ENCODE results near the gene PEMT. TPM values are rescaled to one million over a fixed set of nuclear protein-coding genes. Genes with fewer than 3 reads are reported as not detected.

Gene PEMT
- total RNA-seq, 1 experiment from 2014 or later = 27.0 TPM

- Histone ChIP-seq H3K27ac (ENCODE audit: low read length) (no peak overlapping the region), H3K4me3 (ENCODE audit: low read depth in 2 of 2, low read length in 2 of 2) (peak overlapping the region; percentile 15 to 39), H3K4me1 (ENCODE audit: control insufficient read depth, insufficient read depth, low read length) (no peaks in the 10 kb centered on the region), H3K36me3 (ENCODE audit: control insufficient read depth, insufficient read depth, low read length) (no peaks in the 10 kb centered on the region), H3K9me3 (ENCODE audit: control insufficient read depth, insufficient read depth, low read depth, low read length) (no peaks in the 10 kb centered on the region), H3K27me3 (ENCODE audit: control insufficient read depth, insufficient read depth, low read length) (no peaks in the 10 kb centered on the region)
- in situ Hi-C loops (cut with HindIII; ENCODE audit: low pct_unique_long_range_greater_than_20kb, low sequenced_read_pairs) = no loop called here
- intact Hi-C loops (cut with micrococcal nuclease; ENCODE audit: unreplicated experiment) = no loop called here
- no TSS peak for BruUV-seq (replicated peaks)
- CTCF ChIA-PET = interaction anchor here (0.7 kb wide), 2 partner anchors 254 to 369 kb away, joined by 4 to 5 read pairs; no protein-coding TSS in a partner anchor
- ATAC-seq = no peak
- POLR2A ChIA-PET = no interaction called here
- no peak for DNase-seq (ENCODE audit: low read depth, low spot score)
- no peak for TF ChIP-seq CTCF (IDR thresholded peaks at IDR 0.05)
- no peak for TF ChIP-seq TCF7L2 (IDR thresholded peaks at IDR 0.05; ENCODE audit: low read depth, low read length)
- TF ChIP-seq SIN3A (IDR thresholded peaks at IDR 0.05; ENCODE audit: borderline replicate concordance, insufficient read depth, low read depth, low read length) = no peak
- no peak for TF ChIP-seq REST (IDR thresholded peaks at IDR 0.05; ENCODE audit: insufficient read depth in 1 of 2, low read depth in 2 of 2, low read length in 1 of 2)
- TF ChIP-seq POLR2AphosphoS5 (IDR thresholded peaks at IDR 0.05; ENCODE audit: low read depth, low read length) = no peak
Observed at GRCh38 chr17:17628388-17629008, 37.0 kb upstream of the PEMT start.

GRCh38 chr17:17626840-17627239 lies 35.3 kb upstream of the PEMT start:
- POLR2A ChIA-PET = no interaction called here
- BruUV-seq (replicated peaks) = no TSS peak

More at GRCh38 chr17:17626840-17627239, 35.3 kb upstream of the PEMT start:
- TF ChIP-seq SIN3A (IDR thresholded peaks at IDR 0.05; ENCODE audit: borderline replicate concordance, insufficient read depth, low read depth, low read length) = no peak
- TF ChIP-seq POLR2AphosphoS5 (IDR thresholded peaks at IDR 0.05; ENCODE audit: low read depth, low read length) = no peak
- no peak for TF ChIP-seq CTCF (IDR thresholded peaks at IDR 0.05)
- TF ChIP-seq REST (IDR thresholded peaks at IDR 0.05; ENCODE audit: insufficient read depth in 1 of 2, low read depth in 2 of 2, low read length in 1 of 2) = no peak
- ATAC-seq (no peak), DNase-seq (ENCODE audit: low read depth, low spot score) (no peak)
- no peak overlapping the region for H3K27ac ChIP-seq (ENCODE audit: low read length)
- no peaks in the 10 kb centered on the region for H3K4me1 ChIP-seq (ENCODE audit: control insufficient read depth, insufficient read depth, low read length)
- no peaks in the 10 kb centered on the region for H3K36me3 ChIP-seq (ENCODE audit: control insufficient read depth, insufficient read depth, low read length)
- in situ Hi-C loops (cut with HindIII; ENCODE audit: low pct_unique_long_range_greater_than_20kb, low sequenced_read_pairs) = no loop called here
- CTCF ChIA-PET = no interaction called here
- H3K9me3 ChIP-seq (ENCODE audit: control insufficient read depth, insufficient read depth, low read depth, low read length) = no peaks in the 10 kb centered on the region
- no peaks in the 10 kb centered on the region for H3K27me3 ChIP-seq (ENCODE audit: control insufficient read depth, insufficient read depth, low read length)
- no peak overlapping the region for H3K4me3 ChIP-seq (ENCODE audit: low read depth in 2 of 2, low read length in 2 of 2)
- intact Hi-C loops (cut with micrococcal nuclease; ENCODE audit: unreplicated experiment) = no loop called here

Data from Panc1 (cell line).